NB4 (cell line): ENCODE measurements around the gene SHFL.

Experiments
- CTCF ChIP-seq: IDR thresholded peaks from one replicate; pipeline ENCODE4 v1.5.1; 2012; ENCODE audit warnings: low read depth, low read length
- MAX ChIP-seq: IDR thresholded peaks from 2 replicates; pipeline ENCODE4 v1.6.1; 2011; ENCODE audit warnings: low read depth, low read length
- MYC ChIP-seq: IDR thresholded peaks from 2 replicates; pipeline ENCODE4 v1.6.1; 2011; ENCODE audit warnings: low read depth, low read length
- POLR2A ChIP-seq: IDR thresholded peaks from 2 replicates; pipeline ENCODE4 v1.6.1; 2011; ENCODE audit warnings: mild to moderate bottlenecking; ENCODE audit not compliant: insufficient read length; ENCODE audit errors: extremely low read depth

- TF ChIP-seq CTCF (no peak), MAX (no peak), POLR2A (no peak), MYC (no peak)
Measured at GRCh38 chr19:10088949-10089554, 2.9 kb downstream of the SHFL start.
